ENCODE data around the gene FBN2. TPM values are rescaled to one million over a fixed set of nuclear protein-coding genes. Genes with fewer than 3 reads are reported as not detected.

FBN2 gene
- total RNA-seq, 1 experiment from 2014 or later = 0.42 TPM

DNA sequence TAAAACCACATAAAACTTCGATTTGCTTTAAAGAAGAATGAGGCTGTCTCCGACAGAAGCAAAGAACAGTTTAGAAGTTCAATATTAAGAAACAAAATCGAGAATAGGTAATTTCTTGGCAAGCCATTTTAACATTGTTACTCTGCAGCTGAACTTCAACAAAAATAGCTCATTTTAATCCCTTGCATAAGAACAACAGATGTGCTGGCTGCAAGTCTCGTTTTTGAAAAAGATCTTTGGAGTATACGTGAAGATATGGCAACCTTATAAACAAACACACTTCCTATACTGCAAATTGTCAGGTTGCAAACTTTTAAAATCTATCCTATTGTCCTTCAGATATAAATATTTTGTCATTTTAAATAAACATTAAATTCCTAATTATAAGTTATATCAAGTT, 71.5 kb downstream of the FBN2 start:
- Histone ChIP-seq H3K9me3 (ENCODE audit: control insufficient read depth in 1 of 2, insufficient read depth in 1 of 2, low read depth in 1 of 2, low read length in 2 of 2) (no peaks in the 10 kb centered on the region), H3K4me3 (replicated peaks in 1 of 2; ENCODE audit: low read depth in 1 of 2, low read length in 2 of 2) (no peak overlapping the region), H2AFZ (ENCODE audit: low read depth, low read length, poor library complexity, severe bottlenecking) (no peak overlapping the region), H3K9ac (ENCODE audit: low read length) (no peak overlapping the region), H3K4me2 (ENCODE audit: low read length) (no peak overlapping the region), H3K36me3 (ENCODE audit: control insufficient read depth in 1 of 2, insufficient read depth in 2 of 2, low read length in 2 of 2) (no peaks in the 10 kb centered on the region), H4K20me1 (ENCODE audit: insufficient read depth) (no peaks in the 10 kb centered on the region), H3K27me3 (ENCODE audit: insufficient read depth, low read length) (no peaks in the 10 kb centered on the region), H3K9me2 (ENCODE audit: insufficient read depth) (no peaks in the 10 kb centered on the region), H3K27ac (ENCODE audit: low read depth, low read length) (no peak overlapping the region), H3K4me1 (ENCODE audit: control insufficient read depth in 1 of 2, insufficient read depth in 2 of 2, low read length in 2 of 2) (no peaks in the 10 kb centered on the region), H3K79me2 (ENCODE audit: insufficient read depth, low read length) (no peaks in the 10 kb centered on the region)
- DNase-seq (ENCODE audit: low read depth, low spot score) = no peak
- intact Hi-C loops (cut with micrococcal nuclease) = no loop called here
- RAD21 ChIA-PET (ENCODE audit: low non-redundant PET in 1 of 2, low total read pairs in 2 of 2, uncharacterized antibody in 2 of 2, unreplicated experiment in 2 of 2) = no interaction called here
- ATAC-seq = no peak
- CTCF ChIA-PET = no interaction called here
- POLR2A ChIA-PET = no interaction called here
- BruUV-seq (replicated peaks) = no TSS peak
- TF ChIP-seq SP1 (IDR thresholded peaks at IDR 0.05; ENCODE audit: low read depth) (no peak), SRF (IDR thresholded peaks at IDR 0.05; ENCODE audit: low read depth) (no peak), ZFX (IDR thresholded peaks at IDR 0.05) (no peak), CBX3 (IDR thresholded peaks at IDR 0.05; ENCODE audit: low read depth) (no peak), RAD21 (IDR thresholded peaks at IDR 0.05; ENCODE audit: low read depth) (no peak), ELF1 (IDR thresholded peaks at IDR 0.05; ENCODE audit: borderline replicate concordance, low read depth) (no peak), CEBPB (IDR thresholded peaks at IDR 0.05; ENCODE audit: low read depth) (no peak), EGR1 (IDR thresholded peaks at IDR 0.05; ENCODE audit: low read depth) (no peak)

DNA sequence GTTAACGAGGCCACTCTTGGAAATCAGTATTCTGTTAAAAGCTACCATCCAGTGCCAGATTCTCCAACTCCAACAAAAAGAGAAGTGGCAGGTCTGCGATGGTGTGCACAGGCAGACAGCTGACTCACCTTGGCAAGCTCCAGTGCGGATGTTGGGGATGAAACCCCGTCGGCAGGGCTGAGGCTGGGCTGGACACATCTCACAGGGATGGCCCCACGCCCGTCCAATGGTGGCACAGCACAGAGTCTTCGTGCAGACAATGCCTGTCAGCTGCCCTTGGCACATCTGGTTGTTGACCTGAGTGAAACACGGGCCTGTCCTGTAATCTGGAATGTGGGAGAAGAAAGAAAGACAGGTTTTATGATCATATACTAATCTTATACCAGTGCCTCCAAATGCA, 73.4 kb downstream of the FBN2 start:
- BruUV-seq (replicated peaks) = no TSS peak
- Histone ChIP-seq H3K4me1 (ENCODE audit: control insufficient read depth in 1 of 2, insufficient read depth in 2 of 2, low read length in 2 of 2) (no peaks in the 10 kb centered on the region), H3K4me3 (replicated peaks in 1 of 2; ENCODE audit: low read depth in 1 of 2, low read length in 2 of 2) (no peak overlapping the region), H3K9me2 (ENCODE audit: insufficient read depth) (no peaks in the 10 kb centered on the region), H4K20me1 (ENCODE audit: insufficient read depth) (no peaks in the 10 kb centered on the region), H3K79me2 (ENCODE audit: insufficient read depth, low read length) (no peaks in the 10 kb centered on the region), H3K27ac (ENCODE audit: low read depth, low read length) (no peak overlapping the region), H2AFZ (ENCODE audit: low read depth, low read length, poor library complexity, severe bottlenecking) (no peak overlapping the region), H3K9ac (ENCODE audit: low read length) (no peak overlapping the region), H3K9me3 (ENCODE audit: control insufficient read depth in 1 of 2, insufficient read depth in 1 of 2, low read depth in 1 of 2, low read length in 2 of 2) (no peaks in the 10 kb centered on the region), H3K4me2 (ENCODE audit: low read length) (no peak overlapping the region), H3K36me3 (ENCODE audit: control insufficient read depth in 1 of 2, insufficient read depth in 2 of 2, low read length in 2 of 2) (no peaks in the 10 kb centered on the region), H3K27me3 (ENCODE audit: insufficient read depth, low read length) (no peaks in the 10 kb centered on the region)
- intact Hi-C loops (cut with micrococcal nuclease) = no loop called here
- ChIA-PET POLR2A (no interaction called here), RAD21 (ENCODE audit: low non-redundant PET in 1 of 2, low total read pairs in 2 of 2, uncharacterized antibody in 2 of 2, unreplicated experiment in 2 of 2) (no interaction called here), CTCF (no interaction called here)
- DNase-seq (ENCODE audit: low read depth, low spot score) = no peak
- ATAC-seq = no peak
- TF ChIP-seq TCF7L2 (IDR thresholded peaks at IDR 0.05; ENCODE audit: borderline replicate concordance, extremely low read depth, insufficient read depth, insufficient read length) = no peak
- no peak for TF ChIP-seq CTCF (IDR thresholded peaks at IDR 0.05 in 2 of 3, conservative IDR thresholded peaks at IDR 0.05 in 1 of 3; ENCODE audit: borderline replicate concordance in 1 of 3, insufficient read depth in 1 of 3, low read depth in 2 of 3, low read length in 2 of 3)
- TF ChIP-seq CBX3 (IDR thresholded peaks at IDR 0.05; ENCODE audit: low read depth) = no peak
- no peak for TF ChIP-seq ZNF274 (IDR thresholded peaks at IDR 0.05; ENCODE audit: low read depth, low read length)
- TF ChIP-seq, protein P1, sequence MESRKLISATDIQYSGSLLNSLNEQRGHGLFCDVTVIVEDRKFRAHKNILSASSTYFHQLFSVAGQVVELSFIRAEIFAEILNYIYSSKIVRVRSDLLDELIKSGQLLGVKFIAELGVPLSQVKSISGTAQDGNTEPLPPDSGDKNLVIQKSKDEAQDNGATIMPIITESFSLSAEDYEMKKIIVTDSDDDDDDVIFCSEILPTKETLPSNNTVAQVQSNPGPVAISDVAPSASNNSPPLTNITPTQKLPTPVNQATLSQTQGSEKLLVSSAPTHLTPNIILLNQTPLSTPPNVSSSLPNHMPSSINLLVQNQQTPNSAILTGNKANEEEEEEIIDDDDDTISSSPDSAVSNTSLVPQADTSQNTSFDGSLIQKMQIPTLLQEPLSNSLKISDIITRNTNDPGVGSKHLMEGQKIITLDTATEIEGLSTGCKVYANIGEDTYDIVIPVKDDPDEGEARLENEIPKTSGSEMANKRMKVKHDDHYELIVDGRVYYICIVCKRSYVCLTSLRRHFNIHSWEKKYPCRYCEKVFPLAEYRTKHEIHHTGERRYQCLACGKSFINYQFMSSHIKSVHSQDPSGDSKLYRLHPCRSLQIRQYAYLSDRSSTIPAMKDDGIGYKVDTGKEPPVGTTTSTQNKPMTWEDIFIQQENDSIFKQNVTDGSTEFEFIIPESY (IDR thresholded peaks at IDR 0.05; ENCODE audit: extremely low read depth, insufficient replicate concordance, low read length) = no peak
- TF ChIP-seq CEBPB (IDR thresholded peaks at IDR 0.05; ENCODE audit: low read depth) = no peak
- TF ChIP-seq POLR2A (IDR thresholded peaks at IDR 0.05; ENCODE audit: borderline replicate concordance, extremely low read depth, insufficient read depth, insufficient read length) = no peak
- no peak for TF ChIP-seq EZH2phosphoT487 (IDR thresholded peaks at IDR 0.05; ENCODE audit: borderline replicate concordance)
- TF ChIP-seq, protein P2, sequence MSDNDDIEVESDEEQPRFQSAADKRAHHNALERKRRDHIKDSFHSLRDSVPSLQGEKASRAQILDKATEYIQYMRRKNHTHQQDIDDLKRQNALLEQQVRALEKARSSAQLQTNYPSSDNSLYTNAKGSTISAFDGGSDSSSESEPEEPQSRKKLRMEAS (IDR thresholded peaks at IDR 0.05) = no peak
- TF ChIP-seq SIN3A (IDR thresholded peaks at IDR 0.05; ENCODE audit: low read depth) = no peak
- TF ChIP-seq, protein P3, sequence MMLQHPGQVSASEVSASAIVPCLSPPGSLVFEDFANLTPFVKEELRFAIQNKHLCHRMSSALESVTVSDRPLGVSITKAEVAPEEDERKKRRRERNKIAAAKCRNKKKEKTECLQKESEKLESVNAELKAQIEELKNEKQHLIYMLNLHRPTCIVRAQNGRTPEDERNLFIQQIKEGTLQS (IDR thresholded peaks at IDR 0.05) = no peak
- TF ChIP-seq EZH2 (IDR thresholded peaks at IDR 0.05) = no peak
- no peak for TF ChIP-seq SRF (IDR thresholded peaks at IDR 0.05; ENCODE audit: low read depth)
- no peak for TF ChIP-seq ZFX (IDR thresholded peaks at IDR 0.05)
- no peak for TF ChIP-seq JUND (IDR thresholded peaks at IDR 0.05)
